Activated T-helper 2 cell treated with anti-CD3 and anti-CD28 coated beads, Interferon-gamma antibody, Interleukin-2, Interleukin-4, amounts not matched to agents 10 μg/mL and 5 μg/mL and 100 μg/mL, durations not matched to agents 14 hours and 24 hours and 36 hours (primary cell): ENCODE measurements around the gene ZNF275. TPM values are rescaled to one million over a fixed set of nuclear protein-coding genes. Genes with fewer than 3 reads are reported as not detected.
"Not testable (repeated sequence)": the region's sequence is repeated elsewhere in the genome, so short reads cannot be mapped to it uniquely, and the experiment has no call there.

ENCODE experiments used
- DNase-seq: peaks from one replicate; pipeline ENCODE4 v3.0.0; 2021; ENCODE audit warnings: low spot score
- H3K27ac Mint-ChIP-seq: one replicate; pipeline ENCODE4 v1.8.0; 2021; ENCODE audit warnings: mixed read lengths
- H3K27me3 Mint-ChIP-seq: one replicate; pipeline ENCODE4 v1.8.0; 2021; ENCODE audit warnings: low read depth, mixed read lengths
- H3K36me3 Mint-ChIP-seq: one replicate; pipeline ENCODE4 v1.8.0; 2021; ENCODE audit warnings: low read depth, mixed read lengths
- H3K4me1 Mint-ChIP-seq: one replicate; pipeline ENCODE4 v1.8.0; 2021; ENCODE audit warnings: low read depth, mixed read lengths
- H3K4me3 Mint-ChIP-seq: one replicate; pipeline ENCODE4 v1.8.0; 2021; ENCODE audit warnings: low read depth, mild to moderate bottlenecking, moderate library complexity, mixed read lengths
- H3K9me3 Mint-ChIP-seq: one replicate; pipeline ENCODE4 v1.8.0; 2021; ENCODE audit warnings: mixed read lengths
- intact Hi-C: fragments of 100-400 bp; cut with micrococcal nuclease; formaldehyde crosslinking; loops from one replicate; pipeline ENCODE4 v1.15.1; 2023
- total RNA-seq: library from RNA; stranded (reverse); gene quantifications from 2 replicates; pipeline ENCODE4 v1.2.3, GENCODE V29; 2022

The ZNF275 gene
- total RNA-seq, 1 donor from 2014 or later: 17.1 TPM

GRCh38 chrX:153307276-153308178, 26.4 kb upstream of the ZNF275 start:
- Mint-ChIP-seq H3K27me3 (peaks cover 24% of the 10 kb centered on the region), H3K27ac (no peak overlapping the region), H3K4me3 (no peak overlapping the region), H3K9me3 (no peaks in the 10 kb centered on the region), H3K36me3 (no peaks in the 10 kb centered on the region), H3K4me1 (peaks cover 4% of the 10 kb centered on the region)
- DNase-seq: no peak
- intact Hi-C loops: no loop called here

- intact Hi-C loops: no loop called here
- no peak overlapping the region for H3K4me3 Mint-ChIP-seq
- no peaks in the 10 kb centered on the region for H3K9me3 Mint-ChIP-seq
- no peaks in the 10 kb centered on the region for H3K4me1 Mint-ChIP-seq
- H3K27ac Mint-ChIP-seq: no peak overlapping the region
- no peak for DNase-seq
- H3K27me3 Mint-ChIP-seq: peaks cover 2% of the 10 kb centered on the region
- H3K36me3 Mint-ChIP-seq: no peaks in the 10 kb centered on the region
These were observed 23.1 kb upstream of the ZNF275 start for GRCh38 chrX:153310901-153311300.

GRCh38 chrX:153312041-153312440, 21.9 kb upstream of the ZNF275 start:
- H3K4me1 Mint-ChIP-seq: no peaks in the 10 kb centered on the region
- intact Hi-C loops: no loop called here
- no peak for DNase-seq

GRCh38 chrX:153312842-153313241, 21.1 kb upstream of the ZNF275 start:
- DNase-seq: no peak
- no peaks in the 10 kb centered on the region for H3K36me3 Mint-ChIP-seq
- H3K27ac Mint-ChIP-seq: no peak overlapping the region
- no peaks in the 10 kb centered on the region for H3K9me3 Mint-ChIP-seq
- H3K4me1 Mint-ChIP-seq: no peaks in the 10 kb centered on the region
- no peaks in the 10 kb centered on the region for H3K27me3 Mint-ChIP-seq
- no peak overlapping the region for H3K4me3 Mint-ChIP-seq
- intact Hi-C loops: no loop called here

More at GRCh38 chrX:153312041-153312440, 21.9 kb upstream of the ZNF275 start:
- H3K27ac Mint-ChIP-seq: no peak overlapping the region
- H3K4me3 Mint-ChIP-seq: no peak overlapping the region
- H3K36me3 Mint-ChIP-seq: no peaks in the 10 kb centered on the region
- H3K27me3 Mint-ChIP-seq: no peaks in the 10 kb centered on the region
- H3K9me3 Mint-ChIP-seq: no peaks in the 10 kb centered on the region

- no peaks in the 10 kb centered on the region for H3K36me3 Mint-ChIP-seq
- intact Hi-C loops: no loop called here
- peaks cover 9% of the 10 kb centered on the region for H3K27me3 Mint-ChIP-seq
- H3K4me1 Mint-ChIP-seq: no peaks in the 10 kb centered on the region
- no peak overlapping the region for H3K27ac Mint-ChIP-seq
- no peak for DNase-seq
- H3K4me3 Mint-ChIP-seq: no peak overlapping the region
- H3K9me3 Mint-ChIP-seq: no peaks in the 10 kb centered on the region
These were observed 16.6 kb upstream of the ZNF275 start for GRCh38 chrX:153317306-153317705.

- Mint-ChIP-seq H3K9me3 (no peaks in the 10 kb centered on the region), H3K4me1 (no peaks in the 10 kb centered on the region)
These were observed 15.8 kb upstream of the ZNF275 start for GRCh38 chrX:153317996-153318722.

GRCh38 chrX:153318811-153319210, 15.1 kb upstream of the ZNF275 start:
- no peaks in the 10 kb centered on the region for H3K36me3 Mint-ChIP-seq
- no peak for DNase-seq
- H3K27me3 Mint-ChIP-seq: peaks cover 15% of the 10 kb centered on the region
- H3K9me3 Mint-ChIP-seq: no peaks in the 10 kb centered on the region
- H3K27ac Mint-ChIP-seq: no peak overlapping the region
- no peaks in the 10 kb centered on the region for H3K4me1 Mint-ChIP-seq
- intact Hi-C loops: no loop called here
- no peak overlapping the region for H3K4me3 Mint-ChIP-seq

More at GRCh38 chrX:153317996-153318722, 15.8 kb upstream of the ZNF275 start:
- intact Hi-C loops: no loop called here
- Mint-ChIP-seq H3K4me3 (no peak overlapping the region), H3K36me3 (no peaks in the 10 kb centered on the region), H3K27ac (no peak overlapping the region), H3K27me3 (peaks cover 13% of the 10 kb centered on the region)
- DNase-seq: no peak

- peaks cover 22% of the 10 kb centered on the region for H3K27me3 Mint-ChIP-seq
- DNase-seq: no peak
- no peak overlapping the region for H3K27ac Mint-ChIP-seq
- H3K9me3 Mint-ChIP-seq: no peaks in the 10 kb centered on the region
- no peak overlapping the region for H3K4me3 Mint-ChIP-seq
- no peaks in the 10 kb centered on the region for H3K36me3 Mint-ChIP-seq
- no peaks in the 10 kb centered on the region for H3K4me1 Mint-ChIP-seq
- intact Hi-C loops: no loop called here
These were observed 14.5 kb upstream of the ZNF275 start for GRCh38 chrX:153319295-153320046.

- peaks cover 27% of the 10 kb centered on the region for H3K27me3 Mint-ChIP-seq
- H3K36me3 Mint-ChIP-seq, H3K4me1 Mint-ChIP-seq, H3K27ac Mint-ChIP-seq, DNase-seq, H3K9me3 Mint-ChIP-seq, H3K4me3 Mint-ChIP-seq, intact Hi-C loops: not testable (repeated sequence)
These were observed 13.9 kb upstream of the ZNF275 start for GRCh38 chrX:153320047-153320443.

- H3K27me3 Mint-ChIP-seq: peaks cover 33% of the 10 kb centered on the region
- H3K4me3 Mint-ChIP-seq: no peak overlapping the region
- H3K36me3 Mint-ChIP-seq: no peaks in the 10 kb centered on the region
- intact Hi-C loops: no loop called here
- no peaks in the 10 kb centered on the region for H3K4me1 Mint-ChIP-seq
- H3K9me3 Mint-ChIP-seq: no peaks in the 10 kb centered on the region
- no peak overlapping the region for H3K27ac Mint-ChIP-seq
- no peak for DNase-seq
These were observed 13.3 kb upstream of the ZNF275 start for GRCh38 chrX:153320555-153321184.

- H3K4me1 Mint-ChIP-seq: no peaks in the 10 kb centered on the region
- no peak within 1 kb of the TSS for H3K27ac Mint-ChIP-seq
These were observed 12.4 kb upstream of the ZNF275 start, which contains the start of gene PNMA6F for GRCh38 chrX:153321381-153322124. Gene PNMA6F (minus strand): TSS chrX:153321767. CDS start chrX:153320674, 1,093 bp downstream.

GRCh38 chrX:153327561-153327960, 6.4 kb upstream of the ZNF275 start:
- Mint-ChIP-seq H3K4me3 (no peak overlapping the region), H3K27me3 (peaks cover 55% of the 10 kb centered on the region), H3K9me3 (no peaks in the 10 kb centered on the region), H3K36me3 (no peaks in the 10 kb centered on the region), H3K27ac (no peak overlapping the region), H3K4me1 (no peaks in the 10 kb centered on the region)
- intact Hi-C loops: no loop called here
- no peak for DNase-seq

More at GRCh38 chrX:153321381-153322124, 12.4 kb upstream of the ZNF275 start, which contains the start of gene PNMA6F:
- no peak for DNase-seq
- H3K36me3 Mint-ChIP-seq: no peaks in the 10 kb centered on the region
- no peak within 1 kb of the TSS for H3K4me3 Mint-ChIP-seq
- H3K27me3 Mint-ChIP-seq: peaks cover 40% of the 10 kb centered on the region
- no peaks in the 10 kb centered on the region for H3K9me3 Mint-ChIP-seq
- intact Hi-C loops: no loop called here
